Activated naive CD8-positive, alpha-beta T cell treated with anti-CD3 and anti-CD28 coated beads, Interleukin-2, amount 10 ng/mL, durations not matched to agents 7 days and 5 days (primary cell): ENCODE measurements around the gene COQ10A. TPM values are rescaled to one million over a fixed set of nuclear protein-coding genes. Genes with fewer than 3 reads are reported as not detected.
"Not testable (repeated sequence)": the region's sequence is repeated elsewhere in the genome, so short reads cannot be mapped to it uniquely, and the experiment has no call there.

Source experiments
- ATAC-seq: fragments of 150-1000 bp; cut with Tn5 transposase; one replicate; pipeline ENCODE4 v1.10.0; 2021; ENCODE audit warnings: low read depth, moderate library complexity
- POLR2A ChIA-PET: fragments of 350-600 bp; sonication (Branson Sonifier 250); formaldehyde crosslinking; loops from one replicate; lab custom pipeline; 2021; ENCODE audit warnings: antibody characterized with exemption; lab: Charles Lee
- DNase-seq: peaks from one replicate; pipeline ENCODE4 v3.0.0; 2021
- H3K27ac Mint-ChIP-seq: one replicate; pipeline ENCODE4 v1.8.0; 2022; ENCODE audit warnings: mild to moderate bottlenecking, mixed read lengths
- H3K27me3 Mint-ChIP-seq: one replicate; pipeline ENCODE4 v1.8.0; 2022; ENCODE audit warnings: mild to moderate bottlenecking, moderate library complexity, mixed read lengths
- H3K36me3 Mint-ChIP-seq: one replicate; pipeline ENCODE4 v1.8.0; 2021; ENCODE audit warnings: mild to moderate bottlenecking, mixed read lengths
- H3K4me1 Mint-ChIP-seq: one replicate; pipeline ENCODE4 v1.8.0; 2021; ENCODE audit warnings: mixed read lengths
- H3K4me3 Mint-ChIP-seq: one replicate; pipeline ENCODE4 v1.8.0; 2022; ENCODE audit warnings: mild to moderate bottlenecking, moderate library complexity, mixed read lengths
- H3K9me3 Mint-ChIP-seq: one replicate; pipeline ENCODE4 v1.8.0; 2021; ENCODE audit warnings: mixed read lengths
- total RNA-seq, 2 experiments: library from RNA; stranded (reverse); gene quantifications; one replicate each; pipeline ENCODE4 v1.2.3, GENCODE V29; 2021

Gene COQ10A
- total RNA-seq, 2 experiments from 2014 or later, result 23.3 to 26.0 TPM

- ATAC-seq (no peak), DNase-seq (no peak)
- Mint-ChIP-seq H3K4me3 (peak overlapping the region; percentile 95), H3K27ac (peak overlapping the region; percentile 4), H3K36me3 (peaks cover 2% of the 10 kb centered on the region), H3K9me3 (no peaks in the 10 kb centered on the region), H3K27me3 (no peaks in the 10 kb centered on the region), H3K4me1 (peaks cover 16% of the 10 kb centered on the region)
- POLR2A ChIA-PET, result interaction anchor here (0.8 to 1.8 kb wide), 14 partner anchors 9 to 181 kb away, joined by 3 to 16 read pairs (median 4); partner anchors contain the start of genes ANKRD52, CNPY2, CS and PA2G4
Observed at GRCh38 chr12:56267443-56268071, 815 bp downstream of the COQ10A start.

- Mint-ChIP-seq H3K4me3 (no peak overlapping the region), H3K27ac (no peak overlapping the region), H3K27me3 (no peaks in the 10 kb centered on the region), H3K9me3 (no peaks in the 10 kb centered on the region), H3K36me3 (peaks cover 13% of the 10 kb centered on the region), H3K4me1 (peaks cover 13% of the 10 kb centered on the region)
- ATAC-seq (no peak), DNase-seq (no peak)
- POLR2A ChIA-PET, result interaction anchor here (0.5 kb wide), 1 partner anchor 45 kb away, joined by 3 read pairs; no protein-coding TSS in a partner anchor
Observed at GRCh38 chr12:56271031-56271430, 4.3 kb downstream of the COQ10A start.

- H3K27me3 Mint-ChIP-seq, ATAC-seq, H3K4me3 Mint-ChIP-seq, H3K27ac Mint-ChIP-seq, DNase-seq, H3K4me1 Mint-ChIP-seq, POLR2A ChIA-PET, H3K9me3 Mint-ChIP-seq: not testable (repeated sequence)
- peaks cover 14% of the 10 kb centered on the region for H3K36me3 Mint-ChIP-seq
Observed at GRCh38 chr12:56272468-56272867, 5.7 kb downstream of the COQ10A start.

- H3K27ac Mint-ChIP-seq, result no peak overlapping the region
- no peaks in the 10 kb centered on the region for H3K27me3 Mint-ChIP-seq
- ATAC-seq (no peak), DNase-seq (no peak)
- H3K9me3 Mint-ChIP-seq, result no peaks in the 10 kb centered on the region
- H3K4me3 Mint-ChIP-seq, result no peak overlapping the region
- POLR2A ChIA-PET, result no interaction called here
- H3K36me3 Mint-ChIP-seq, result peaks cover 19% of the 10 kb centered on the region
- peaks cover under 1% of the 10 kb centered on the region for H3K4me1 Mint-ChIP-seq
Observed at GRCh38 chr12:56274299-56274698, 7.6 kb downstream of the COQ10A start.

DNA sequence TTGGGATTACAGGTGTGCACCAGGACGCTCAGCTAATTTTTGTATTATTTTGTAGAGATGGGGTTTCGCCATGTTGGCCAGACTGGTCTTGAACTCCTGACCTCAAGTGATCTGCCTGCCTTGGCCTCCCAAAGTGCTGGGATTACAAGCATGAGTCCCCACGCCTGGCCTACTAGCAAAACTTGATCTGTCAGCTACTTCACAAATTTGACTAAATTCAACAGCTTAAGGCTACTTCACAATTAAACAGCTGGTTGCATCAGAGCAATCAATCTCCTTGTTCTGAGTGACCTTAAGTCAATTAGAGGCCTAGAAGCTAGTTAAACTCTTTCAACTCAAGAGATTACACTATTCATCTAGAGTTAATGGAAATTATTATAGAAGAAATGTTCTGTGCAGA, 12.2 kb downstream of the COQ10A start:
- POLR2A ChIA-PET, result interaction anchor here (1.6 kb wide), 2 partner anchors 12 to 20 kb away, joined by 3 read pairs; partner anchors contain the start of gene COQ10A
- H3K4me3 Mint-ChIP-seq, result no peak overlapping the region
- ATAC-seq (no peak), DNase-seq (no peak)
- no peaks in the 10 kb centered on the region for H3K9me3 Mint-ChIP-seq
- no peaks in the 10 kb centered on the region for H3K27me3 Mint-ChIP-seq
- no peaks in the 10 kb centered on the region for H3K4me1 Mint-ChIP-seq
- H3K36me3 Mint-ChIP-seq, result peaks cover 37% of the 10 kb centered on the region
- H3K27ac Mint-ChIP-seq, result no peak overlapping the region

DNA sequence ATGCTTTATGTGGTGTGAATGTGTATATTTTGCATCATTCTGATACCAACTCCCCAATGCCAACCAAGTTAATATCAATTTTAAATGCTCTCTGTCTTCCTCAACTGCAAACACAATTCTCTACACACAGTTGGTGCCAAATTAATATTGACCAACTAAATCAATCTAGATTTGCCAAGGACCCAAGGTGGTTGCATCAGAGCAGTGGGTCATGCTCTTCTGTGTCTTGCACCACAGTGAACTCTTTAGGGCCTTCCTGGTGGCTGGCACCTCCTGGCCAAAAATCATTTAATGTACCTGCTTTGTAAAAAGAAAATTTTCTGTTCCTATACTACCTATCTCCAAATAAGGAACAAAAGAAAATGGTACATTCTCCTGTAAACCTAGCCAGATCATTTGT, 14.1 kb downstream of the COQ10A start:
- H3K27me3 Mint-ChIP-seq, result no peaks in the 10 kb centered on the region

DNA sequence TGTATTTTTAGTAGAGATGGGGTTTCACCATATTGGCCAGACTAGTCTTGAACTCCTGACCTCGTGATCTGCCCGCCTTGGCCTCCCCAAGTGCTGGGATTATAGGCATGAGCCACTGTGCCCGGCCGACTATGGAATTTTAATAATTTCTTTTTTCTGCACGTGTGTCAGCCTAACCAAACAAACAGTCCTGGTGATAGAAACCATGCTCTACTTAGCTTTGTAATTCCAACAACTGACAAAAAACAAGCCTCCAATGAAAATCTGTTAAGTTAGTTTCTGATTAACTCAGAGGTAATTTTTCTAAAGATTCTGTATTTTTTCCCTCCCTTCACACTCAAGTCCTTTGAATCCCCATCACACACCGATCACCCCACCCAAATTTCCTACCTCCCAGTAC, 15.3 kb downstream of the COQ10A start:
- Mint-ChIP-seq H3K27ac (peak overlapping the region; percentile 36), H3K4me3 (no peak overlapping the region), H3K9me3 (no peaks in the 10 kb centered on the region), H3K27me3 (no peaks in the 10 kb centered on the region), H3K4me1 (peaks cover 3% of the 10 kb centered on the region), H3K36me3 (peaks cover 27% of the 10 kb centered on the region)
- DNase-seq, result no peak
- POLR2A ChIA-PET, result interaction anchor here (1.0 kb wide), 1 partner anchor 92 kb away, joined by 3 read pairs; the partner anchor contains the start of gene SMARCC2
- no peak for ATAC-seq

More for the DNA sequence above, 14.1 kb downstream of the COQ10A start:
- ATAC-seq, result no peak
- no peak overlapping the region for H3K4me3 Mint-ChIP-seq
- peaks cover 30% of the 10 kb centered on the region for H3K36me3 Mint-ChIP-seq
- H3K27ac Mint-ChIP-seq, result no peak overlapping the region
- no peaks in the 10 kb centered on the region for H3K9me3 Mint-ChIP-seq
- DNase-seq, result no peak
- no peaks in the 10 kb centered on the region for H3K4me1 Mint-ChIP-seq
- POLR2A ChIA-PET, result interaction anchor here (0.6 kb wide), 1 partner anchor 11 kb away, joined by 6 read pairs; no protein-coding TSS in a partner anchor

DNA sequence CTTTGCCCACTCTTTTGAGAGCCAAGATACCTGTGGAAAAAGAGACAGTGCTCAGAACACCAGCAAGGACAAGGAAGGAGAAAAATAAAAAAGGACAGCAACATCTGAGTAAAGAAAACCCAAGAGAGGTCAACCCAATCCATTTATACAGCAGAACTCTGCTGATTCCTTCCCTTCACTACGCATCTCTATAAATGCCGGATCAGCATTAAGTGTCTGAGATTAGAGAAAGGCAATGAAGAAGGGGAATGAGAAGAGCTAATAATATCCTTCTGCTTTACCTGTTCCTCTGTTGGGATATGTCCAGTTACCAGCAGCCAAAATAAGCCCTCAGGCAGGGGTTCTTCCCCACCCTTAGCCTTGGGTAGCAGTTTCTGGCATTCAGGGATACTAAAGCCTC, 15.8 kb downstream of the COQ10A start:
- H3K9me3 Mint-ChIP-seq, result no peaks in the 10 kb centered on the region
- ATAC-seq (no peak), DNase-seq (no peak)
- peaks cover 3% of the 10 kb centered on the region for H3K4me1 Mint-ChIP-seq
- no peak overlapping the region for H3K4me3 Mint-ChIP-seq
- no peak overlapping the region for H3K27ac Mint-ChIP-seq
- no peaks in the 10 kb centered on the region for H3K27me3 Mint-ChIP-seq
- peaks cover 27% of the 10 kb centered on the region for H3K36me3 Mint-ChIP-seq
- POLR2A ChIA-PET, result interaction anchor here (1.0 kb wide), 1 partner anchor 93 kb away, joined by 3 read pairs; the partner anchor contains the start of gene SMARCC2

GRCh38 chr12:56284263-56284662, 17.5 kb downstream of the COQ10A start:
- H3K27me3 Mint-ChIP-seq, H3K4me3 Mint-ChIP-seq: not testable (repeated sequence)

DNA sequence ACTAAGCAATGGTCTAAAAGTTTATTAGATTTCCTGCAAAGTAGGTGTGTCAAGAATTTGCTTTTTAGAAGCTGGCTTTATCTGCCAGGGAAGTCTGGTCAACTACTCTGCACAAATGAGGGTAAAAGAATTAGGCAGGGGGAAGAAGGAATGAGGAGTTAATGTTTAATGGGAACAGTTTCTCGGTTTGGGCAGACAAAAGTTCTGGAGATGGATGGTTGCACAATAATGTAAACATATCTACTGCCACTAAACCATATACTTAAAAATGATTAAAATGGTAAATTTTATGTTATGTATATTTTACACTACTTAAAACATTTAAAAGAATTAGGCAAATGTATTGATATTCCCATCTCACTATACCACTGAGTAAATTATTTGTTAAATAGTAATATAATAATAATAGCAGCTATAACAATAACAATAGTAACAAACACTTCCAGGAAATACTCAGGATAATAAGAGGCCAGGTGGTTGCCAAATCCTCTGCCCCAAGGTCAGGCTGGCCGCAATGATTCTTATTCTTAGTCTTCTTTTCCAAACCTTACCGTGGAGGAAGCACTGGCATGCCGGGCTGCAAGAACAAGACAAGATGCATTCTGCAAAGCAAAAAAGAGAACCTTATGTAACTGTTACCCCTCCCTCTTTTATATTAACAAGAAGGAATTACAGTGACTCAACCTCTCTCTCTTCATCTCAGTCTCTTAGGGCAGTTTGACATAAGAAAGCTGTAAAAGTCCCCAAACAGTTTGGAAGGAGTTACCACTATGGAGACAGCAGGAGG, 19.5 kb downstream of the COQ10A start:
- ATAC-seq (no peak), DNase-seq (no peak)
- POLR2A ChIA-PET, result interaction anchor here (1.2 kb wide), 1 partner anchor 19 kb away, joined by 4 read pairs; the partner anchor contains the start of gene COQ10A
- peaks cover 11% of the 10 kb centered on the region for H3K4me1 Mint-ChIP-seq
- H3K36me3 Mint-ChIP-seq, result peaks cover 21% of the 10 kb centered on the region
- H3K9me3 Mint-ChIP-seq, result no peaks in the 10 kb centered on the region
- H3K27me3 Mint-ChIP-seq, result no peaks in the 10 kb centered on the region
- peak overlapping the region; percentile 44 for H3K27ac Mint-ChIP-seq
- no peak overlapping the region for H3K4me3 Mint-ChIP-seq

More at GRCh38 chr12:56284263-56284662, 17.5 kb downstream of the COQ10A start:
- DNase-seq, ATAC-seq, H3K4me1 Mint-ChIP-seq, H3K9me3 Mint-ChIP-seq, H3K27ac Mint-ChIP-seq, POLR2A ChIA-PET: not testable (repeated sequence)
- H3K36me3 Mint-ChIP-seq, result peaks cover 23% of the 10 kb centered on the region

DNA sequence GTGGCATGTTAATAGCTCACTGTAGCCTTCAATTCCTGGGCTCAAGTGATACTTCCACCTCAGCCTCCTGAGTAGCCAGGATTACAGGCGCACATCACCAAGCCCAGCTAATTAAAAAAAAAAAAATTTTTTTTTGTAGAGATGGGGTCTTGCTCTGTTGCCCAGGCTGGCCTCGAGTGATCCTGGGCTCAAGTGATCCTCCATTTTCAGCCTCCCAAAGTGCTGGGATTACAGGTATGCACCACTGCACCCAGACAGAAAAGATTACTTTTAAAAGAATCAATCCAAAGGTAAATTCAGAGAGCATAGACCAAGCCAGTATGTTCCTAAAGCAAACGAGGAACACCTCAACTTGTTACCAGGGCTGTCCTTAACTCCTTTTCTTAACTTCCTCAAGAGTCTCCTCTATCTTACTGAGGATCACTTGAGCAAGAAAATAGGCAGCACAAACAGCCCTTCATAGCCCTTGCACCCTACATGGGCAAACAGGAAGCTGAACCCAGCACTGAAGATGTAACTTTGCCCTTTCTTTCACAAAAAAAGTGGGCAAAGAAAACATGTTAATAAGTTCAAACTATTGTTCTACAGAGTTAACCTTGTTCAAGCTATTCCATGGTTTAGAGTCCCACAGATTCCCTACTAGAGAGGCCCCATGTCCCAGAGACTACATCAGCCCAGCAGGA, 22.1 kb downstream of the COQ10A start:
- Mint-ChIP-seq H3K27ac (peak overlapping the region; percentile 51), H3K27me3 (no peaks in the 10 kb centered on the region), H3K4me3 (no peak overlapping the region), H3K36me3 (peaks cover 9% of the 10 kb centered on the region), H3K9me3 (no peaks in the 10 kb centered on the region), H3K4me1 (peaks cover 22% of the 10 kb centered on the region)
- DNase-seq, result no peak
- no peak for ATAC-seq
- POLR2A ChIA-PET, result interaction anchor here (1.2 to 3.4 kb wide), 2 partner anchors 11 to 13 kb away, joined by 3 to 16 read pairs; partner anchors contain the start of gene CS

DNA sequence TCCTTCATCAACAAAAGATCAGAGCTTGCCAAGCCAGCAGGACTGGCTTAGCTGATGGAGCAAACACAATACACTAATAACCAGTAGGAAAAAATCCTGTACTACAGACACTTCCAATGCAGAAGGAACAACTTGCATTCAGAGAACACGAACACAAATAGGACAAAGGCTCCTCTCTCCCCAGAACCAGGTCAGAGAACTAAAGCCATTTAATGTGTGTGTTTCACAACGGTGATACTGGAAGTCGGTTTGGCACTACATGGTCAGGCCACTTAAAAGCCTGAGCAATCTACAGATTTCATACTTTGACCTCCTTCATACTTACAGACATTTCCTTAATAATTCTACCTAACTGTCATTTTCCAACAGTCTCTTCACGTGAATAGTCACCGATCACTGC, 27.1 kb downstream of the COQ10A start:
- peaks cover 27% of the 10 kb centered on the region for H3K36me3 Mint-ChIP-seq
- peaks cover 40% of the 10 kb centered on the region for H3K4me1 Mint-ChIP-seq
- no peak for ATAC-seq

GRCh38 chr12:56296295-56296694, 29.6 kb downstream of the COQ10A start:
- no peaks in the 10 kb centered on the region for H3K27me3 Mint-ChIP-seq
- POLR2A ChIA-PET, result no interaction called here
- H3K27ac Mint-ChIP-seq, result peak overlapping the region; percentile 54

More for the DNA sequence above, 27.1 kb downstream of the COQ10A start:
- no peak overlapping the region for H3K4me3 Mint-ChIP-seq
- H3K27me3 Mint-ChIP-seq, result no peaks in the 10 kb centered on the region
- POLR2A ChIA-PET, result no interaction called here
- H3K27ac Mint-ChIP-seq, result no peak overlapping the region
- no peaks in the 10 kb centered on the region for H3K9me3 Mint-ChIP-seq
- no peak for DNase-seq

More at GRCh38 chr12:56296295-56296694, 29.6 kb downstream of the COQ10A start:
- Mint-ChIP-seq H3K9me3 (no peaks in the 10 kb centered on the region), H3K4me1 (peaks cover 43% of the 10 kb centered on the region), H3K36me3 (peaks cover 22% of the 10 kb centered on the region), H3K4me3 (no peak overlapping the region)
- ATAC-seq (no peak), DNase-seq (no peak)
